Transverse colon (tissue), 4 donors: Measurements from ENCODE around the gene ACTG1. TPM values are rescaled to one million over a fixed set of nuclear protein-coding genes. Genes with fewer than 3 reads are reported as not detected.

Source experiments
- DNase-seq: peaks from one replicate; pipeline ENCODE4 v3.0.0-alpha.2; 2019
- H3K27ac ChIP-seq, 4 donors: fragments of 200-600 bp; sonication (generic); 2 replicates each; pipeline ENCODE4 v1.5.1; 2016 to 2018; ENCODE audit warnings: inconsistent platforms in 4 of 4
- H3K27me3 ChIP-seq: fragments of 200-600 bp; sonication (generic); 2 replicates; pipeline ENCODE4 v1.5.1; 2017; ENCODE audit warnings: inconsistent platforms
- H3K36me3 ChIP-seq, 4 donors: fragments of 200-600 bp; sonication (generic); 2 replicates each; pipeline ENCODE4 v1.5.1; 2017 to 2019; ENCODE audit warnings: inconsistent platforms in 4 of 4
- H3K4me1 ChIP-seq, 4 donors: fragments of 200-600 bp; sonication (generic); 2 replicates each; pipeline ENCODE4 v1.5.1; 2017 to 2020; ENCODE audit warnings: inconsistent platforms in 4 of 4
- H3K4me3 ChIP-seq, 4 donors: fragments of 200-600 bp; sonication (generic); 1 replicate in 1 of 4; 2 replicates in 3 of 4; pipeline versions ENCODE4 v1.5.1 to v1.6.1; 2017 to 2019; ENCODE audit warnings: inconsistent platforms in 4 of 4
- H3K9me3 ChIP-seq, 2 donors: fragments of 200-600 bp; sonication (generic); 2 replicates each; pipeline ENCODE4 v1.5.1; 2017 to 2019; ENCODE audit warnings: inconsistent platforms in 2 of 2
- EP300 ChIP-seq: sonication (generic); formaldehyde crosslinking; IDR thresholded peaks from one replicate; pipeline ENCODE4 v1.6.1; 2017; ENCODE audit warnings: antibody characterized with exemption, low read depth
- POLR2A ChIP-seq: fragments of 450-650 bp; IDR thresholded peaks from one replicate; pipeline ENCODE4 v1.6.1; 2016; ENCODE audit warnings: antibody characterized with exemption, mild to moderate bottlenecking, moderate library complexity
- POLR2AphosphoS5 ChIP-seq, 3 donors: sonication (generic); formaldehyde crosslinking; IDR thresholded peaks; one replicate each; pipeline ENCODE4 v1.6.1; 2016; ENCODE audit warnings: antibody characterized with exemption in 3 of 3
- WGBS, 2 donors: methylation state at CpG; one replicate each; pipeline ENCODE4 v1.1.5; 2018; ENCODE audit warnings: low coverage in 1 of 2; 5-methylcytosine and 5-hydroxymethylcytosine counted together
- in situ Hi-C, 4 donors: fragments of 200-750 bp; cut with MboI; loops; one replicate each; pipeline versions ENCODE4 v1.15.0 to v1.15.1; 2017; ENCODE audit warnings: low sequenced_read_pairs in 3 of 4, low pct_ligation_motif_present in 1 of 4, low pct_unique_long_range_greater_than_20kb in 1 of 4
- intact Hi-C: fragments of 100-400 bp; cut with DNase I; formaldehyde crosslinking; loops from one replicate; pipeline ENCODE4 v1.15.1; 2023; ENCODE audit warnings: low total_unique reads
- total RNA-seq, 4 donors: library from RNA; depleted of rRNA; stranded (reverse); fragments of >200 nt; gene quantifications; one replicate each; pipeline ENCODE4 v1.1.0, GENCODE V29; 2016
- TF ChIP-seq, protein P1 (sequence below), 5 experiments: fragments of 200-600 bp in 3 of 5; fragments of 450-650 bp in 2 of 5; sonication (generic) in 3 of 5; IDR thresholded peaks; 1 replicate in 2 of 5; 2 replicates in 3 of 5; pipeline ENCODE4 v1.5.1; 2016 to 2017; ENCODE audit warnings: antibody characterized with exemption in 5 of 5, inconsistent platforms in 3 of 5, mild to moderate bottlenecking in 2 of 5, moderate library complexity in 1 of 5

Gene ACTG1
- total RNA-seq, 4 donors from 2014 or later: 2,099 to 4,882 (median 4,009) TPM

DNA sequence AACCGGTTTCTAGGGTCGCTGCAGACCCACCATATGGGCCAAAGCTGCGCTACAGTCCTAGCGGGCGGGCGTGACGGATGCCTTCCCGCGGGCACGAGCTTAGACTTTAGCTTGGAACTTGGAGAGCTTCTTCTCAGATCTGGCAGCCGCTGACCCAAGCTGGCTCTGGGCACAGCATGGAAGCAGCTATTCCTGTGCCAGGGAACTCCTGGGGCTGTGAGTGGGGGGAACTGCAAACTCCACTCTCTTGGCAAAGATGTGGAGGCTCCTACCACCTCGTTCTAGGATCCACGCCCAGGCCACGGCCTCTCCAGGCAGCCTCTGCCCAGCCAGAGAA is 30.7 kb upstream of the ACTG1 start:
- 91% methylated on average over 12 of the region's 14 CpGs; no CpG with 5 or more reads in 1 of the 2 donors for WGBS, 2 donors
- in situ Hi-C loops: no loop called here

DNA sequence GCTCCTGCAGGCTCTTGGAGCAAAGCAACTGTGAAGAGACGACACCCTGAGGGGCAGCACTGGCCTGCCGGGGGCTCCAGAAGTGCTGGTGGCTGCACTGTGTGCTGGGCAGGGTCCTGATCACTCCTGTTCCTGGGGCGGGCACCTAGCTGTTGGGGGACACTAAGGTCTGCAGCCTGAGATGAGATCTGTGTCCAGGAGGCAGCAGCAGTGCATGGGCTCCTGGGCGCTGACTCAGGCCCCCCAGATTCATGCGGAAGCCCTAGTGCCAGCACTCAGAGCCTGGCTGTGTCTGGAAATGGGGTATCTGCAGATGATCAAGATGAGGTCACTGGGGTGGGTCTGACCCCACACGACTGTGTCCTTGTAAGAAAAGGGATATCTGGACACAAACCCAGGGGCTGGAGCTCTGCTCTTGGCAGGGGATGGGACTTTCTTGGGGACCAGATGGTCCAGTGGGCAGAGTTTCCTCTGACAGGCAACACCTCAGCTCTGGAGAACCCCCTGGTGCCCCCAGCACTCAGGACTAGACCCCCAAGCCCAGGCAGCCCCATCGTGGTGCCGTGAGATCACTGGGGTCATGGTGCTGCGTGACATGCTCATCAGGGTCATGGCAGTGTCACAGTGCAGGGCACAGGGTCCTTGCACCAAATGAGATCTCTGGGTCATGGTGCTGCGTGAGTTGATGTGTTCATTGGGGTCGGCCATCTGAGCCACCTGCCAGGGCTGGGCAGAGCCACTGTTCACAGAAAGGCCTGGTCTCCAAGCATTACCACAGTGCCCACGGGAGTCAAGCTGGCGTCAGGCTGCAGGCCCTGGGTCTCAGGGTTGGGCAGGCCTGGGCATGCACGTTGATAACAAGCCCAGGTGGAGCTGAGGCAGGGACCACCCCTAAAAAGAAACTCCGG is 30.1 kb upstream of the ACTG1 start:
- H3K4me3 ChIP-seq: no peak overlapping the region
- peaks cover 5% of the 10 kb centered on the region for H3K27me3 ChIP-seq
- intact Hi-C loops (no loop called here), in situ Hi-C loops (no loop called here)
- H3K9me3 ChIP-seq: no peaks in the 10 kb centered on the region
- WGBS, 2 donors: 81 to 85% methylated on average over 4 to 13 of the region's 15 CpGs
- no peak for DNase-seq
- H3K4me1 ChIP-seq: peaks cover 0 to 2% (median under 1%) of the 10 kb centered on the region in 4 donors
- peaks cover 0 to 25% (median 4%) of the 10 kb centered on the region in 4 donors for H3K36me3 ChIP-seq
- no peak overlapping the region for H3K27ac ChIP-seq
- TF ChIP-seq POLR2AphosphoS5 (IDR thresholded peaks at IDR 0.05) (no peak), POLR2A (no peak), EP300 (no peak)
- TF ChIP-seq, protein P1, sequence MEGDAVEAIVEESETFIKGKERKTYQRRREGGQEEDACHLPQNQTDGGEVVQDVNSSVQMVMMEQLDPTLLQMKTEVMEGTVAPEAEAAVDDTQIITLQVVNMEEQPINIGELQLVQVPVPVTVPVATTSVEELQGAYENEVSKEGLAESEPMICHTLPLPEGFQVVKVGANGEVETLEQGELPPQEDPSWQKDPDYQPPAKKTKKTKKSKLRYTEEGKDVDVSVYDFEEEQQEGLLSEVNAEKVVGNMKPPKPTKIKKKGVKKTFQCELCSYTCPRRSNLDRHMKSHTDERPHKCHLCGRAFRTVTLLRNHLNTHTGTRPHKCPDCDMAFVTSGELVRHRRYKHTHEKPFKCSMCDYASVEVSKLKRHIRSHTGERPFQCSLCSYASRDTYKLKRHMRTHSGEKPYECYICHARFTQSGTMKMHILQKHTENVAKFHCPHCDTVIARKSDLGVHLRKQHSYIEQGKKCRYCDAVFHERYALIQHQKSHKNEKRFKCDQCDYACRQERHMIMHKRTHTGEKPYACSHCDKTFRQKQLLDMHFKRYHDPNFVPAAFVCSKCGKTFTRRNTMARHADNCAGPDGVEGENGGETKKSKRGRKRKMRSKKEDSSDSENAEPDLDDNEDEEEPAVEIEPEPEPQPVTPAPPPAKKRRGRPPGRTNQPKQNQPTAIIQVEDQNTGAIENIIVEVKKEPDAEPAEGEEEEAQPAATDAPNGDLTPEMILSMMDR (IDR thresholded peaks at IDR 0.05): no peak

More for the DNA sequence above, 30.7 kb upstream of the ACTG1 start:
- Histone ChIP-seq H3K4me3 (no peak overlapping the region), H3K27ac (no peak overlapping the region), H3K9me3 (no peaks in the 10 kb centered on the region), H3K27me3 (no peaks in the 10 kb centered on the region), H3K36me3 (peaks cover 0 to 25% (median 4%) of the 10 kb centered on the region in 4 donors), H3K4me1 (no peaks in the 10 kb centered on the region)
- TF ChIP-seq, protein P1 (IDR thresholded peaks at IDR 0.05): no peak
- TF ChIP-seq POLR2A (no peak), POLR2AphosphoS5 (IDR thresholded peaks at IDR 0.05) (no peak), EP300 (no peak)
- intact Hi-C loops: no loop called here
- DNase-seq: no peak

DNA sequence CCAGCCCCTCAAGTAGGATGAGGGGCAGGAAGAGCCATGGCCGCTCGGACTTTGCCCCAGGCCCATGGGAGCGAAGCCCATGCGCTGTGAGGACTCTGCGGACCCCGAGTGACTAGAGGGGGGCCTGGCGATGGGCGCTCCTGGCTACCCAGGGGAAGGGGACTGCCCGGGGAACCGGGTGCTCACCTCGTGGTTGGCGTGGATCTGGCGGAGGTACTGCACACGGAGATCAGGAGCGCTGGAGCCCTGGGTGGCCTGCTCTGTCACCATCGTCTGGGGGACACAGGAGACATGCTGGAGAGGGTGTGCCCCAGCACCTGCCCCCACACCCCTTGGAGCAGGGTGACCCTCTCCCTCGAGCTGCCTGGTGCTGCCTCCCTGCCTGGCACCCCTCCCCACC is 28.5 kb upstream of the ACTG1 start:
- Histone ChIP-seq H3K27me3 (peaks cover 21% of the 10 kb centered on the region), H3K36me3 (peaks cover 0 to 23% (median 4%) of the 10 kb centered on the region in 4 donors), H3K4me1 (peaks cover 7 to 17% (median 11%) of the 10 kb centered on the region in 4 donors), H3K27ac (no peak overlapping the region), H3K4me3 (no peak overlapping the region), H3K9me3 (no peaks in the 10 kb centered on the region)
- TF ChIP-seq POLR2AphosphoS5 (IDR thresholded peaks at IDR 0.05): no peak
- TF ChIP-seq, protein P1 (IDR thresholded peaks at IDR 0.05): no peak
- no peak for DNase-seq
- intact Hi-C loops: no loop called here
- in situ Hi-C loops: no loop called here
- WGBS, 2 donors: 94% methylated on average over 13 of the region's 17 CpGs; no CpG with 5 or more reads in 1 of the 2 donors

DNA sequence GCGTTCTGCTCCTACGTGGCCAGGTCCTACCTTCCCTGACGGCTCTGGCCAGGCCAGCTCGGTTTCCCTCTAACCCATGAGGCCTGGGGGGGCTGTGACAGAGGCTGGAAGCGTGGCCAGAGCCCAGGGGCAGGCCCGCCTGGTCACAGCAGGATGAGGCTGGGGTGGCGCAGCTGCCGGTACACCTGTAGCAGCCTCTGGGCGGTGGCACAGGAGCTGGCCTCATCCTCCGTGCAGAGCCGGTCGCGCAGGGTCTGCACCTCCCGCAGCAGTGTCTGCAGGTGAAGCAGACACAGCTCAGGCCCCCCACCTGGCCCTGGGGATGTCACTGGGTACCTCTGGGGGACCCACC is 28.1 kb upstream of the ACTG1 start:
- in situ Hi-C loops: no loop called here
- H3K4me1 ChIP-seq: peaks cover 7 to 17% (median 11%) of the 10 kb centered on the region in 4 donors
- no peak overlapping the region for H3K4me3 ChIP-seq
- intact Hi-C loops: no loop called here
- peaks cover 25% of the 10 kb centered on the region for H3K27me3 ChIP-seq
- 95% methylated on average over 13 of the region's 14 CpGs; no CpG with 5 or more reads in 1 of the 2 donors for WGBS, 2 donors
- peaks cover 0 to 19% (median 3%) of the 10 kb centered on the region in 4 donors for H3K36me3 ChIP-seq
- H3K9me3 ChIP-seq: no peaks in the 10 kb centered on the region
- TF ChIP-seq EP300: no peak
- TF ChIP-seq, protein P1 (IDR thresholded peaks at IDR 0.05): no peak
- no peak for TF ChIP-seq POLR2AphosphoS5 (IDR thresholded peaks at IDR 0.05)
- no peak for TF ChIP-seq POLR2A
- DNase-seq: no peak
- no peak overlapping the region for H3K27ac ChIP-seq
